DND-41 (cell line): ENCODE results near the gene METTL17.

ENCODE experiments used
- CTCF ChIP-seq: IDR thresholded peaks from 2 replicates; pipeline ENCODE4 v1.5.1; 2012; ENCODE audit warnings: borderline replicate concordance, low read length, moderate library complexity, mild to moderate bottlenecking; ENCODE audit not compliant: poor library complexity, severe bottlenecking; ENCODE audit errors: extremely low read depth
- EZH2 ChIP-seq: IDR thresholded peaks from 3 replicates; pipeline ENCODE4 v1.6.1; 2012; ENCODE audit warnings: borderline replicate concordance, low read depth, mild to moderate bottlenecking, moderate library complexity, low read length, inconsistent platforms; ENCODE audit not compliant: severe bottlenecking

- TF ChIP-seq EZH2 (no peak), CTCF (no peak)
Observed at GRCh38 chr14:20982646-20983369, 7.0 kb upstream of the METTL17 start.
